Measurements from ENCODE around the gene BTG3.

DNA sequence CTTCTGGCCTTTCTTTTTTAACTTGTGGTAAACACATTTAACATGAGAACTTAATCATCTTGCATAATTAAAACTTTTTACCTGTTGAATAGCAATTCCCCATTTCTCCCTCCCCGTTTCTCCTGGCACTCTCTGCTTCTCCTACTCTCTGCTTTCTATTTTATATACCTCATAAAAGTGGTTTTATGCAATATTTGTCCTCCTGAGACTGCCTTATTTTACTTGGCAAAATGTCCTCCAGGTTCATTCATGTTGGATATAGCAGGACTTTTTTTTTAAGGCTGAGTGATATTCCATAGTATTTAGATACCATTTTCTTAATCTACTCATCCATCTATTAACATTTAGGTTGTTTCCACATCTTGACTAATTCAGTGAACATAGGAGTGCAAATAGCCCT lies 35.0 kb downstream of the BTG3 start:
- TF ChIP-seq, protein P1, sequence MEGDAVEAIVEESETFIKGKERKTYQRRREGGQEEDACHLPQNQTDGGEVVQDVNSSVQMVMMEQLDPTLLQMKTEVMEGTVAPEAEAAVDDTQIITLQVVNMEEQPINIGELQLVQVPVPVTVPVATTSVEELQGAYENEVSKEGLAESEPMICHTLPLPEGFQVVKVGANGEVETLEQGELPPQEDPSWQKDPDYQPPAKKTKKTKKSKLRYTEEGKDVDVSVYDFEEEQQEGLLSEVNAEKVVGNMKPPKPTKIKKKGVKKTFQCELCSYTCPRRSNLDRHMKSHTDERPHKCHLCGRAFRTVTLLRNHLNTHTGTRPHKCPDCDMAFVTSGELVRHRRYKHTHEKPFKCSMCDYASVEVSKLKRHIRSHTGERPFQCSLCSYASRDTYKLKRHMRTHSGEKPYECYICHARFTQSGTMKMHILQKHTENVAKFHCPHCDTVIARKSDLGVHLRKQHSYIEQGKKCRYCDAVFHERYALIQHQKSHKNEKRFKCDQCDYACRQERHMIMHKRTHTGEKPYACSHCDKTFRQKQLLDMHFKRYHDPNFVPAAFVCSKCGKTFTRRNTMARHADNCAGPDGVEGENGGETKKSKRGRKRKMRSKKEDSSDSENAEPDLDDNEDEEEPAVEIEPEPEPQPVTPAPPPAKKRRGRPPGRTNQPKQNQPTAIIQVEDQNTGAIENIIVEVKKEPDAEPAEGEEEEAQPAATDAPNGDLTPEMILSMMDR (IDR thresholded peaks at IDR 0.05; ENCODE audit: poor library complexity, severe bottlenecking) = no peak
- TF ChIP-seq EP300 (conservative IDR thresholded peaks at IDR 0.05; ENCODE audit: poor library complexity, severe bottlenecking) = no peak
- TF ChIP-seq RAD21 (conservative IDR thresholded peaks at IDR 0.05) = no peak
- no peak for TF ChIP-seq EZH2 (IDR thresholded peaks at IDR 0.05; ENCODE audit: borderline replicate concordance, insufficient read depth, low read length, poor library complexity, severe bottlenecking)
- TF ChIP-seq TAF1 (IDR thresholded peaks at IDR 0.05; ENCODE audit: low read depth) = no peak
- TF ChIP-seq, protein P2, sequence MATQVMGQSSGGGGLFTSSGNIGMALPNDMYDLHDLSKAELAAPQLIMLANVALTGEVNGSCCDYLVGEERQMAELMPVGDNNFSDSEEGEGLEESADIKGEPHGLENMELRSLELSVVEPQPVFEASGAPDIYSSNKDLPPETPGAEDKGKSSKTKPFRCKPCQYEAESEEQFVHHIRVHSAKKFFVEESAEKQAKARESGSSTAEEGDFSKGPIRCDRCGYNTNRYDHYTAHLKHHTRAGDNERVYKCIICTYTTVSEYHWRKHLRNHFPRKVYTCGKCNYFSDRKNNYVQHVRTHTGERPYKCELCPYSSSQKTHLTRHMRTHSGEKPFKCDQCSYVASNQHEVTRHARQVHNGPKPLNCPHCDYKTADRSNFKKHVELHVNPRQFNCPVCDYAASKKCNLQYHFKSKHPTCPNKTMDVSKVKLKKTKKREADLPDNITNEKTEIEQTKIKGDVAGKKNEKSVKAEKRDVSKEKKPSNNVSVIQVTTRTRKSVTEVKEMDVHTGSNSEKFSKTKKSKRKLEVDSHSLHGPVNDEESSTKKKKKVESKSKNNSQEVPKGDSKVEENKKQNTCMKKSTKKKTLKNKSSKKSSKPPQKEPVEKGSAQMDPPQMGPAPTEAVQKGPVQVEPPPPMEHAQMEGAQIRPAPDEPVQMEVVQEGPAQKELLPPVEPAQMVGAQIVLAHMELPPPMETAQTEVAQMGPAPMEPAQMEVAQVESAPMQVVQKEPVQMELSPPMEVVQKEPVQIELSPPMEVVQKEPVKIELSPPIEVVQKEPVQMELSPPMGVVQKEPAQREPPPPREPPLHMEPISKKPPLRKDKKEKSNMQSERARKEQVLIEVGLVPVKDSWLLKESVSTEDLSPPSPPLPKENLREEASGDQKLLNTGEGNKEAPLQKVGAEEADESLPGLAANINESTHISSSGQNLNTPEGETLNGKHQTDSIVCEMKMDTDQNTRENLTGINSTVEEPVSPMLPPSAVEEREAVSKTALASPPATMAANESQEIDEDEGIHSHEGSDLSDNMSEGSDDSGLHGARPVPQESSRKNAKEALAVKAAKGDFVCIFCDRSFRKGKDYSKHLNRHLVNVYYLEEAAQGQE (IDR thresholded peaks at IDR 0.05; ENCODE audit: borderline replicate concordance) = no peak
- no peak for TF ChIP-seq POLR2AphosphoS5 (IDR thresholded peaks at IDR 0.05)
- no peak for TF ChIP-seq SMC3 (conservative IDR thresholded peaks at IDR 0.05; ENCODE audit: poor library complexity)
- TF ChIP-seq MXI1 (conservative IDR thresholded peaks at IDR 0.05; ENCODE audit: poor library complexity, severe bottlenecking) = no peak

All from neural cell (in vitro differentiated cells).